HEK293 (cell line): ENCODE measurements around the gene ME3.
A peak's percentile ranks its signal among the peaks of the same experiment; 100 is the strongest.

Experiments used
- CTCF ChIA-PET: fragments of 350-600 bp; formaldehyde crosslinking; extraction: SDS; loops from one replicate; lab custom pipeline; 2021; ENCODE audit warnings: antibody characterized with exemption; lab: Yijun Ruan, JAX
- POLR2A ChIA-PET: fragments of 300-600 bp; formaldehyde crosslinking; extraction: SDS; loops from one replicate; lab custom pipeline; 2020; ENCODE audit warnings: antibody characterized with exemption, inconsistent platforms; lab: Yijun Ruan, JAX
- H3K27ac ChIP-seq: fragments of 200-500 bp; sonication (Bioruptor generic); 2 replicates; pipeline ENCODE4 v1.5.1; 2014; ENCODE audit warnings: low read depth, low read length, control low read depth, inconsistent platforms; ENCODE audit errors: extremely low read depth
- H3K36me3 ChIP-seq, 2 experiments: fragments of 200-500 bp in 1 of 2; sonication (Bioruptor generic) in 1 of 2; 1 replicate in 1 of 2; 2 replicates in 1 of 2; pipeline ENCODE4 v1.5.1; 2014 to 2017; ENCODE audit warnings: inconsistent platforms in 2 of 2, low read length in 2 of 2; ENCODE audit not compliant: control insufficient read depth in 2 of 2, insufficient read depth in 1 of 2
- H3K4me1 ChIP-seq: fragments of 200-500 bp; sonication (Bioruptor generic); 2 replicates; pipeline ENCODE4 v1.5.1; 2014; ENCODE audit warnings: mild to moderate bottlenecking, low read length, inconsistent platforms; ENCODE audit not compliant: control insufficient read depth, insufficient read depth
- H3K4me3 ChIP-seq: 2 replicates; pipeline ENCODE4 v1.5.1; 2011; ENCODE audit warnings: low read depth, mild to moderate bottlenecking, control low read depth, low read length, moderate library complexity
- H3K9me3 ChIP-seq: fragments of 200-500 bp; sonication (Bioruptor generic); 2 replicates; pipeline ENCODE4 v1.5.1; 2014; ENCODE audit warnings: low read depth, low read length, inconsistent platforms; ENCODE audit not compliant: control insufficient read depth, insufficient read depth
- BCL6B ChIP-seq: fragments of 450-650 bp; formaldehyde crosslinking; IDR thresholded peaks from 2 replicates; pipeline ENCODE4 v1.5.1; 2017; ENCODE audit warnings: missing biosample characterization, missing genetic modification characterization
- GLI4 ChIP-seq: fragments of 450-650 bp; formaldehyde crosslinking; IDR thresholded peaks from 2 replicates; pipeline ENCODE4 v1.5.1; 2016; ENCODE audit warnings: missing biosample characterization, missing genetic modification characterization
- KLF1 ChIP-seq: fragments of 450-650 bp; formaldehyde crosslinking; IDR thresholded peaks from 2 replicates; pipeline ENCODE4 v1.5.1; 2016; ENCODE audit warnings: missing biosample characterization, missing genetic modification characterization
- OSR2 ChIP-seq: fragments of 450-650 bp; formaldehyde crosslinking; IDR thresholded peaks from 2 replicates; pipeline ENCODE4 v1.5.1; 2016; ENCODE audit warnings: missing biosample characterization, missing genetic modification characterization
- PATZ1 ChIP-seq: fragments of 450-650 bp; formaldehyde crosslinking; IDR thresholded peaks from 2 replicates; pipeline ENCODE4 v1.5.1; 2016; ENCODE audit warnings: missing biosample characterization, missing genetic modification characterization
- PBX3 ChIP-seq: sonication (generic); formaldehyde crosslinking; IDR thresholded peaks from 2 replicates; pipeline ENCODE4 v1.8.1; 2022; ENCODE audit warnings: mild to moderate bottlenecking, moderate library complexity, missing genetic modification reagents
- PRDM6 ChIP-seq: fragments of 450-650 bp; formaldehyde crosslinking; IDR thresholded peaks from 2 replicates; pipeline ENCODE4 v1.5.1; 2017; ENCODE audit warnings: missing biosample characterization, missing genetic modification characterization
- REST ChIP-seq: fragments of 450-650 bp; formaldehyde crosslinking; IDR thresholded peaks from 2 replicates; pipeline ENCODE4 v1.5.1; 2016; ENCODE audit warnings: missing biosample characterization, missing genetic modification characterization
- ZNF514 ChIP-seq: fragments of 450-650 bp; formaldehyde crosslinking; IDR thresholded peaks from 2 replicates; pipeline ENCODE4 v1.5.1; 2016; ENCODE audit warnings: missing biosample characterization, missing genetic modification characterization
- ZNF558 ChIP-seq: fragments of 450-650 bp; formaldehyde crosslinking; IDR thresholded peaks from 2 replicates; pipeline ENCODE4 v1.5.1; 2016; ENCODE audit warnings: missing biosample characterization, missing genetic modification characterization
- ZNF585B ChIP-seq: fragments of 450-650 bp; formaldehyde crosslinking; IDR thresholded peaks from 2 replicates; pipeline ENCODE4 v1.5.1; 2016; ENCODE audit warnings: missing biosample characterization, missing genetic modification characterization

The ME3 gene

GRCh38 chr11:86706338-86707131, 34.1 kb upstream of the ME3 start (continued):
- TF ChIP-seq PBX3 (CRISPR knock-in tag), result no peak
- no peak for TF ChIP-seq ZNF585B (tag by site-specific recombination)

GRCh38 chr11:86704710-86705109, 32.3 kb upstream of the ME3 start:
- Histone ChIP-seq H3K27ac (no peak overlapping the region), H3K9me3 (no peaks in the 10 kb centered on the region), H3K4me3 (no peak overlapping the region), H3K4me1 (no peaks in the 10 kb centered on the region), H3K36me3 (no peaks in the 10 kb centered on the region)
- CTCF ChIA-PET, result interaction anchor here (1.0 kb wide), 1 partner anchor 14 kb away, joined by 3 read pairs; no protein-coding TSS in a partner anchor
- TF ChIP-seq OSR2 (tag by site-specific recombination), result no peak
- no peak for TF ChIP-seq GLI4
- no peak for TF ChIP-seq PBX3 (CRISPR knock-in tag)
- no peak for TF ChIP-seq ZNF514
- no peak for TF ChIP-seq ZNF558 (tag by site-specific recombination)
- no peak for TF ChIP-seq PATZ1 (tag by site-specific recombination)
- no peak for TF ChIP-seq KLF1 (tag by site-specific recombination)
- TF ChIP-seq PRDM6, result no peak
- POLR2A ChIA-PET, result no interaction called here

GRCh38 chr11:86703987-86704386, 31.6 kb upstream of the ME3 start:
- no peak overlapping the region for H3K4me3 ChIP-seq
- TF ChIP-seq BCL6B (tag by site-specific recombination) (no peak), REST (tag by site-specific recombination) (peak; percentile 46; the same call in 1 of the 2 replicates)
- TF ChIP-seq, all 188 proteins: peak for 1
- Histone ChIP-seq H3K9me3 (no peaks in the 10 kb centered on the region), H3K27ac (no peak overlapping the region), H3K36me3 (no peaks in the 10 kb centered on the region), H3K4me1 (no peaks in the 10 kb centered on the region)
- ChIA-PET POLR2A (no interaction called here), CTCF (interaction anchor here (0.7 kb wide), 1 partner anchor 437 kb away, joined by 4 read pairs; no protein-coding TSS in a partner anchor)
